ENCODE data around the gene SLAMF8.

DNA sequence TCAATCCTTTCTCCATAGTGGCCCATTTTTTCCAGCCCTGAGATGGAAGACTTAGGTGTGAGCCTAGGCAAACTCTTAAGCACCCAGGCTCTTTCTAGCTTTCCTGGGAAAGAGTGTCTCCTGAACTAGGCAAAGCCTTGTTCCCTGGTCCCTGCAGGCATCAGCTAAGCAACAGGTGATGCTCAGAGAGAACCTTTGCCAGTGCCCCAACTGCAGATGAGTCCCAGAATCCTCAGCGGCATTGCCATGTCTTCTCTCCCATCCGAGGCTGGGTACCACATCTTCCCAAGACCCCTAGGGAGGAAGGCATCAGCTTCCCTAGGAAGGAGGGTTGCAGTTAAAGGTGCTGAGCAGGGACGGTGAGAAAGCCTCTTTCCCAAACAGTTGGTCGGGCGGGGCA, 44.0 kb downstream of the SLAMF8 start:
- TF ChIP-seq POLR2A (IDR thresholded peaks at IDR 0.05) = no peak
- TF ChIP-seq, protein P1, sequence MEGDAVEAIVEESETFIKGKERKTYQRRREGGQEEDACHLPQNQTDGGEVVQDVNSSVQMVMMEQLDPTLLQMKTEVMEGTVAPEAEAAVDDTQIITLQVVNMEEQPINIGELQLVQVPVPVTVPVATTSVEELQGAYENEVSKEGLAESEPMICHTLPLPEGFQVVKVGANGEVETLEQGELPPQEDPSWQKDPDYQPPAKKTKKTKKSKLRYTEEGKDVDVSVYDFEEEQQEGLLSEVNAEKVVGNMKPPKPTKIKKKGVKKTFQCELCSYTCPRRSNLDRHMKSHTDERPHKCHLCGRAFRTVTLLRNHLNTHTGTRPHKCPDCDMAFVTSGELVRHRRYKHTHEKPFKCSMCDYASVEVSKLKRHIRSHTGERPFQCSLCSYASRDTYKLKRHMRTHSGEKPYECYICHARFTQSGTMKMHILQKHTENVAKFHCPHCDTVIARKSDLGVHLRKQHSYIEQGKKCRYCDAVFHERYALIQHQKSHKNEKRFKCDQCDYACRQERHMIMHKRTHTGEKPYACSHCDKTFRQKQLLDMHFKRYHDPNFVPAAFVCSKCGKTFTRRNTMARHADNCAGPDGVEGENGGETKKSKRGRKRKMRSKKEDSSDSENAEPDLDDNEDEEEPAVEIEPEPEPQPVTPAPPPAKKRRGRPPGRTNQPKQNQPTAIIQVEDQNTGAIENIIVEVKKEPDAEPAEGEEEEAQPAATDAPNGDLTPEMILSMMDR (IDR thresholded peaks at IDR 0.05) = no peak
- no peak for TF ChIP-seq EP300 (IDR thresholded peaks at IDR 0.05)

All from ovary (tissue), 3 donors.